Activated CD4-positive, alpha-beta T cell treated with anti-CD3 and anti-CD28 coated beads, Interleukin-2, amount 50 U/mL, for 48 hours (primary cell): Measurements from ENCODE around the gene ECEL1.

ENCODE experiments used
- DNase-seq, 2 experiments: peaks; one replicate each; pipeline ENCODE4 v3.0.0-alpha.2; 2020

ECEL1 gene

GRCh38 chr2:232497348-232497747, 9.7 kb upstream of the ECEL1 start:
- DNase-seq: no peak

GRCh38 chr2:232496501-232497270, 9.1 kb upstream of the ECEL1 start:
- DNase-seq: no peak

- no peak for DNase-seq
Observed at GRCh38 chr2:232495292-232495691, 7.7 kb upstream of the ECEL1 start.

GRCh38 chr2:232494542-232494941, 6.9 kb upstream of the ECEL1 start:
- no peak for DNase-seq

GRCh38 chr2:232493701-232494474, 6.3 kb upstream of the ECEL1 start:
- no peak for DNase-seq

- no peak for DNase-seq
Observed at GRCh38 chr2:232492963-232493700, 5.5 kb upstream of the ECEL1 start.

- DNase-seq: no peak
Observed at GRCh38 chr2:232492236-232492848, 4.7 kb upstream of the ECEL1 start.

GRCh38 chr2:232491139-232491780, 3.6 kb upstream of the ECEL1 start:
- no peak for DNase-seq

GRCh38 chr2:232490221-232491138, 2.8 kb upstream of the ECEL1 start:
- no peak for DNase-seq

- DNase-seq: no peak
Observed at GRCh38 chr2:232489516-232490220, 2.0 kb upstream of the ECEL1 start.

GRCh38 chr2:232488721-232489300, 1.2 kb upstream of the ECEL1 start:
- no peak for DNase-seq

GRCh38 chr2:232488097-232488711, 570 bp upstream of the ECEL1 start:
- no peak for DNase-seq

GRCh38 chr2:232486558-232487384, 863 bp downstream of the ECEL1 start:
- no peak for DNase-seq

- no peak for DNase-seq
Observed at GRCh38 chr2:232485757-232486557, 1.7 kb downstream of the ECEL1 start.

- no peak for DNase-seq
Observed at GRCh38 chr2:232485348-232485756, 2.3 kb downstream of the ECEL1 start.

- DNase-seq: no peak
Observed at GRCh38 chr2:232484628-232485347, 2.8 kb downstream of the ECEL1 start.

- no peak for DNase-seq
Observed at GRCh38 chr2:232483923-232484627, 3.6 kb downstream of the ECEL1 start.
